GM21619 (cell line): ENCODE results near the gene GTF2F2.
"Not testable (repeated sequence)": the region's sequence is repeated elsewhere in the genome, so short reads cannot be mapped to it uniquely, and the experiment has no call there.

Experiments used
- ATAC-seq: cut with Tn5 transposase; IDR thresholded peaks from one replicate; pipeline ENCODE4 v1.9.1; 2021; ENCODE audit not compliant: unreplicated experiment

Gene GTF2F2

GRCh38 chr13:45178349-45179162 is 58.2 kb downstream of the GTF2F2 start:
- no peak for ATAC-seq

GRCh38 chr13:45179428-45179827 is 59.1 kb downstream of the GTF2F2 start:
- no peak for ATAC-seq

- ATAC-seq, result no peak
Measured at GRCh38 chr13:45180303-45180702, 60.0 kb downstream of the GTF2F2 start.

GRCh38 chr13:45180713-45181601 is 60.6 kb downstream of the GTF2F2 start:
- ATAC-seq, result no peak

GRCh38 chr13:45184693-45185092 is 64.4 kb downstream of the GTF2F2 start:
- no peak for ATAC-seq

- no peak for ATAC-seq
Measured at GRCh38 chr13:45185286-45185685, 65.0 kb downstream of the GTF2F2 start.

GRCh38 chr13:45189077-45189476 is 68.8 kb downstream of the GTF2F2 start:
- not testable (repeated sequence) for ATAC-seq

GRCh38 chr13:45189511-45189910 is 69.2 kb downstream of the GTF2F2 start:
- not testable (repeated sequence) for ATAC-seq

- no peak for ATAC-seq
Measured at GRCh38 chr13:45191874-45192273, 71.6 kb downstream of the GTF2F2 start.

GRCh38 chr13:45194081-45194939 is 74.0 kb downstream of the GTF2F2 start:
- no peak for ATAC-seq

- no peak for ATAC-seq
Measured at GRCh38 chr13:45195421-45195820, 75.1 kb downstream of the GTF2F2 start.

- no peak for ATAC-seq
Measured at GRCh38 chr13:45196096-45196495, 75.8 kb downstream of the GTF2F2 start.

GRCh38 chr13:45196622-45197021 is 76.3 kb downstream of the GTF2F2 start:
- ATAC-seq, result peak; percentile 55

- no peak for ATAC-seq
Measured at GRCh38 chr13:45198041-45198440, 77.7 kb downstream of the GTF2F2 start.

- ATAC-seq, result no peak
Measured at GRCh38 chr13:45198924-45199323, 78.6 kb downstream of the GTF2F2 start.

- ATAC-seq, result no peak
Measured at GRCh38 chr13:45199711-45200110, 79.4 kb downstream of the GTF2F2 start.

GRCh38 chr13:45200701-45201232 is 80.5 kb downstream of the GTF2F2 start, which contains the start of gene KCTD4:
TSS of gene KCTD4 (minus strand) at chr13:45201045. CDS start at chr13:45194567, 6,478 bp downstream.
- no peak for ATAC-seq

GRCh38 chr13:45205124-45205523 is 84.8 kb downstream of the GTF2F2 start:
- no peak for ATAC-seq

- ATAC-seq, result peak; percentile 62
Measured at GRCh38 chr13:45206340-45206739, 86.0 kb downstream of the GTF2F2 start.

- no peak for ATAC-seq
Measured at GRCh38 chr13:45207319-45207718, 87.0 kb downstream of the GTF2F2 start.

GRCh38 chr13:45208132-45208531 is 87.8 kb downstream of the GTF2F2 start:
- ATAC-seq, result no peak
